Activated CD4-positive, alpha-beta memory T cell treated with anti-CD3 and anti-CD28 coated beads, Interleukin-2, amount 10 ng/mL, durations not matched to agents 7 days and 5 days (primary cell): ENCODE measurements around the gene CYTH2. TPM values are rescaled to one million over a fixed set of nuclear protein-coding genes. Genes with fewer than 3 reads are reported as not detected.

ENCODE experiments used
- CTCF ChIA-PET: fragments of 350-600 bp; sonication (Branson Sonifier 250); formaldehyde crosslinking; loops from one replicate; lab custom pipeline; 2021; ENCODE audit warnings: antibody characterized with exemption, inconsistent platforms; lab: Charles Lee
- POLR2A ChIA-PET: fragments of 350-600 bp; sonication (Branson Sonifier 250); formaldehyde crosslinking; loops from one replicate; lab custom pipeline; 2021; ENCODE audit warnings: antibody characterized with exemption; lab: Charles Lee
- DNase-seq: peaks from one replicate; pipeline ENCODE4 v3.0.0-alpha.2; 2020
- H3K27ac Mint-ChIP-seq: one replicate; pipeline ENCODE4 v1.8.0; 2021; ENCODE audit warnings: mild to moderate bottlenecking, mixed read lengths
- H3K27me3 Mint-ChIP-seq: one replicate; pipeline ENCODE4 v1.8.0; 2021; ENCODE audit warnings: mixed read lengths
- H3K36me3 Mint-ChIP-seq: one replicate; pipeline ENCODE4 v1.8.0; 2021; ENCODE audit warnings: low read depth, mixed read lengths
- H3K4me1 Mint-ChIP-seq: one replicate; pipeline ENCODE4 v1.8.0; 2021; ENCODE audit warnings: mixed read lengths
- H3K4me3 Mint-ChIP-seq: one replicate; pipeline ENCODE4 v1.8.0; 2021; ENCODE audit warnings: mild to moderate bottlenecking, mixed read lengths
- H3K9me3 Mint-ChIP-seq: one replicate; pipeline ENCODE4 v1.8.0; 2021; ENCODE audit warnings: mixed read lengths
- total RNA-seq, 2 experiments: library from RNA; stranded (reverse); gene quantifications; one replicate each; pipeline ENCODE4 v1.2.3, GENCODE V29; 2021

CYTH2 gene
- total RNA-seq, 2 experiments from 2014 or later: 53.2 to 55.3 TPM

GRCh38 chr19:48492925-48493717 is 24.0 kb downstream of the CYTH2 start:
- CTCF ChIA-PET: interaction anchor here (0.7 to 2.0 kb wide), 9 partner anchors 13 to 179 kb away, joined by 3 to 14 read pairs (median 6); partner anchors contain the start of genes SPHK2, SYNGR4 and TMEM143
- Mint-ChIP-seq H3K27ac (peak overlapping the region; percentile 35), H3K4me3 (peak overlapping the region; percentile 51), H3K9me3 (no peaks in the 10 kb centered on the region), H3K4me1 (peaks cover 46% of the 10 kb centered on the region), H3K36me3 (no peaks in the 10 kb centered on the region), H3K27me3 (peaks cover 56% of the 10 kb centered on the region)
- peak; percentile 88 for DNase-seq
- POLR2A ChIA-PET: interaction anchor here (0.9 to 2.5 kb wide), 4 partner anchors 9 to 125 kb away, joined by 3 to 8 read pairs (median 4); no protein-coding TSS in a partner anchor

GRCh38 chr19:48493718-48494401 is 24.7 kb downstream of the CYTH2 start:
- no peak for DNase-seq
- H3K27me3 Mint-ChIP-seq: peaks cover 57% of the 10 kb centered on the region
- H3K9me3 Mint-ChIP-seq: no peaks in the 10 kb centered on the region
- CTCF ChIA-PET: interaction anchor here (0.6 to 2.0 kb wide), 10 partner anchors 12 to 180 kb away, joined by 3 to 14 read pairs (median 4); partner anchors contain the start of genes SPHK2, SYNGR4 and TMEM143
- H3K36me3 Mint-ChIP-seq: no peaks in the 10 kb centered on the region
- H3K27ac Mint-ChIP-seq: no peak overlapping the region
- peaks cover 46% of the 10 kb centered on the region for H3K4me1 Mint-ChIP-seq
- POLR2A ChIA-PET: interaction anchor here (0.9 to 2.5 kb wide), 5 partner anchors 13 to 124 kb away, joined by 3 to 8 read pairs (median 4); no protein-coding TSS in a partner anchor
- peak overlapping the region; percentile 60 for H3K4me3 Mint-ChIP-seq

- H3K4me1 Mint-ChIP-seq: peaks cover 41% of the 10 kb centered on the region
- H3K27me3 Mint-ChIP-seq: peaks cover 51% of the 10 kb centered on the region
- DNase-seq: no peak
- H3K9me3 Mint-ChIP-seq: no peaks in the 10 kb centered on the region
- H3K4me3 Mint-ChIP-seq: no peak overlapping the region
- no peaks in the 10 kb centered on the region for H3K36me3 Mint-ChIP-seq
- POLR2A ChIA-PET: no interaction called here
- CTCF ChIA-PET: interaction anchor here (1.1 kb wide), 1 partner anchor 11 kb away, joined by 4 read pairs; no protein-coding TSS in a partner anchor
- no peak overlapping the region for H3K27ac Mint-ChIP-seq
Measured at GRCh38 chr19:48495396-48495795, 26.2 kb downstream of the CYTH2 start.

GRCh38 chr19:48496959-48497727 is 28.0 kb downstream of the CYTH2 start:
- no peak for DNase-seq
- no peaks in the 10 kb centered on the region for H3K36me3 Mint-ChIP-seq
- ChIA-PET POLR2A (no interaction called here), CTCF (no interaction called here)
- peaks cover 38% of the 10 kb centered on the region for H3K4me1 Mint-ChIP-seq
- H3K9me3 Mint-ChIP-seq: no peaks in the 10 kb centered on the region
- H3K27me3 Mint-ChIP-seq: peaks cover 42% of the 10 kb centered on the region
- no peak overlapping the region for H3K4me3 Mint-ChIP-seq
- H3K27ac Mint-ChIP-seq: no peak overlapping the region

- no peak for DNase-seq
- H3K4me3 Mint-ChIP-seq: no peak overlapping the region
- POLR2A ChIA-PET: no interaction called here
- no peak overlapping the region for H3K27ac Mint-ChIP-seq
- peaks cover 31% of the 10 kb centered on the region for H3K4me1 Mint-ChIP-seq
- H3K9me3 Mint-ChIP-seq: no peaks in the 10 kb centered on the region
- CTCF ChIA-PET: no interaction called here
- no peaks in the 10 kb centered on the region for H3K36me3 Mint-ChIP-seq
- peaks cover 34% of the 10 kb centered on the region for H3K27me3 Mint-ChIP-seq
Measured at GRCh38 chr19:48497728-48498594, 28.8 kb downstream of the CYTH2 start.

- no peaks in the 10 kb centered on the region for H3K36me3 Mint-ChIP-seq
- no peaks in the 10 kb centered on the region for H3K9me3 Mint-ChIP-seq
- peaks cover 37% of the 10 kb centered on the region for H3K27me3 Mint-ChIP-seq
- DNase-seq: no peak
- no peak overlapping the region for H3K4me3 Mint-ChIP-seq
- H3K4me1 Mint-ChIP-seq: peaks cover 33% of the 10 kb centered on the region
- H3K27ac Mint-ChIP-seq: no peak overlapping the region
- ChIA-PET POLR2A (interaction anchor here (2.0 kb wide), 1 partner anchor 14 kb away, joined by 10 read pairs; no protein-coding TSS in a partner anchor), CTCF (interaction anchor here (0.7 kb wide), 1 partner anchor 90 kb away, joined by 3 read pairs; no protein-coding TSS in a partner anchor)
Measured at GRCh38 chr19:48498595-48499311, 29.6 kb downstream of the CYTH2 start.

GRCh38 chr19:48499316-48500090 is 30.3 kb downstream of the CYTH2 start:
- Mint-ChIP-seq H3K4me3 (no peak overlapping the region), H3K36me3 (no peaks in the 10 kb centered on the region), H3K27me3 (peaks cover 33% of the 10 kb centered on the region), H3K4me1 (peaks cover 30% of the 10 kb centered on the region), H3K9me3 (no peaks in the 10 kb centered on the region), H3K27ac (no peak overlapping the region)
- ChIA-PET POLR2A (interaction anchor here (2.0 kb wide), 1 partner anchor 14 kb away, joined by 10 read pairs; no protein-coding TSS in a partner anchor), CTCF (interaction anchor here (0.7 kb wide), 1 partner anchor 89 kb away, joined by 3 read pairs; no protein-coding TSS in a partner anchor)
- DNase-seq: no peak

GRCh38 chr19:48500830-48501493 is 31.8 kb downstream of the CYTH2 start:
- Mint-ChIP-seq H3K4me3 (peak overlapping the region; percentile 57), H3K9me3 (no peaks in the 10 kb centered on the region), H3K4me1 (peaks cover 21% of the 10 kb centered on the region), H3K27me3 (peaks cover 19% of the 10 kb centered on the region), H3K27ac (no peak overlapping the region), H3K36me3 (no peaks in the 10 kb centered on the region)
- CTCF ChIA-PET: no interaction called here
- POLR2A ChIA-PET: interaction anchor here (2.0 kb wide), 1 partner anchor 12 kb away, joined by 10 read pairs; no protein-coding TSS in a partner anchor
- DNase-seq: no peak

GRCh38 chr19:48501494-48502349 is 32.6 kb downstream of the CYTH2 start:
- H3K36me3 Mint-ChIP-seq: no peaks in the 10 kb centered on the region
- peaks cover 17% of the 10 kb centered on the region for H3K27me3 Mint-ChIP-seq
- DNase-seq: peak; percentile 73
- H3K9me3 Mint-ChIP-seq: no peaks in the 10 kb centered on the region
- H3K27ac Mint-ChIP-seq: no peak overlapping the region
- ChIA-PET CTCF (interaction anchor here (0.6 to 1.2 kb wide), 2 partner anchors 83 to 766 kb away, joined by 3 to 10 read pairs; no protein-coding TSS in a partner anchor), POLR2A (interaction anchor here (0.8 to 1.0 kb wide), 2 partner anchors 9 to 82 kb away, joined by 3 to 5 read pairs; no protein-coding TSS in a partner anchor)
- peak overlapping the region; percentile 57 for H3K4me3 Mint-ChIP-seq
- H3K4me1 Mint-ChIP-seq: peaks cover 21% of the 10 kb centered on the region
